Pancreas (tissue), 10 donors: ENCODE measurements around the gene NR5A2. TPM values are rescaled to one million over a fixed set of nuclear protein-coding genes. Genes with fewer than 3 reads are reported as not detected.

Source experiments
- ATAC-seq, 4 donors: fragments of 200-7000 bp; cut with Tn5 transposase; one replicate each; pipeline versions ENCODE4 v1.8.0 to v1.9.1; 2020; ENCODE audit warnings: mild to moderate bottlenecking in 4 of 4, moderate library complexity in 4 of 4
- DNase-seq, 6 donors: peaks; one replicate each; pipeline ENCODE4 v3.0.0-alpha.2; 2020
- FAIRE-seq: peaks from 2 replicates; lab custom pipeline; 2012; peaks lifted over from hg19 to GRCh38; lab: Jason Lieb, UNC
- H3K27ac ChIP-seq, 4 donors: fragments of 200-600 bp; sonication (generic); 1 replicate in 3 of 4; 2 replicates in 1 of 4; pipeline versions ENCODE4 v1.5.0 to v1.8.0; 2020
- H3K27me3 ChIP-seq, 4 donors: fragments of 200-600 bp; one replicate each; pipeline ENCODE4 v1.8.0; 2021
- H3K36me3 ChIP-seq, 3 donors: fragments of 200-600 bp; sonication (generic) in 1 of 3; one replicate each; pipeline versions ENCODE4 v1.5.0 to v1.8.0; 2020 to 2021
- H3K4me1 ChIP-seq, 3 donors: fragments of 200-600 bp; one replicate each; pipeline ENCODE4 v1.8.0; 2021
- H3K4me3 ChIP-seq, 4 donors: fragments of 200-600 bp; sonication (generic) in 2 of 4; one replicate each; pipeline versions ENCODE4 v1.5.0 to v1.8.0; 2020 to 2021
- H3K9me3 ChIP-seq, 4 donors: fragments of 200-600 bp; one replicate each; pipeline ENCODE4 v1.8.0; 2021
- CTCF ChIP-seq, 4 donors: fragments of 200-600 bp; sonication (generic) in 3 of 4; IDR thresholded peaks; one replicate each; pipeline versions ENCODE4 v1.5.0 to v1.8.0; 2021; ENCODE audit warnings: antibody characterized with exemption in 4 of 4
- whole genome bisulfite sequencing, 2 donors: extraction: QIAGEN DNeasy Blood & Tissue Kit; methylation state at CpG; one replicate each; pipeline ENCODE4 v1.1.7; 2013; 5-methylcytosine and 5-hydroxymethylcytosine counted together
- intact Hi-C, 3 donors: fragments of 100-400 bp; cut with DNase I; formaldehyde crosslinking; loops; one replicate each; pipeline versions ENCODE4 v1.11.1 to v1.14.2; 2022
- polyA plus RNA-seq, 2 donors: library from polyadenylated mRNA; stranded (reverse); fragments of 200-250 nt; gene quantifications; one replicate each; pipeline ENCODE4 v1.2.3, GENCODE V29; 2013
- total RNA-seq, 6 donors: library from RNA; stranded (reverse); fragmentation: NEBNext Ultra II Directional in 4 of 6; extraction: Animal tissue kit (Norgen Biotek cat#: 25700) in 4 of 6; gene quantifications; one replicate each; pipeline versions ENCODE4 v1.2.1 to v1.2.4, GENCODE V29; 2021 to 2023
- donor health status: healthy with polysubstance abuse.
- donor health status: DM: no; HTN: no; CAD: no; lungs with moderate emphysema.
- donor health status: DM: no; HTN: no; CAD: no.
- donor health status: control.
- donor health status: control.
- donor health status: Bipolar disorder and iron deficiency.
- donor health status: DM: yes; HTN: yes; CAD: no.
- donor health status: DM: no; HTN: no; CAD: no.
- donor health status: DM: no; HTN: no; CAD: no.
- donor health status: DM: yes; HTN: yes; CAD: no.

Gene NR5A2
- total and polyA plus RNA-seq, 8 donors, result 28.3 to 114 (median 82.5) TPM

GRCh38 chr1:200038981-200039848, 11.7 kb downstream of the NR5A2 start:
- Histone ChIP-seq H3K9me3 (no peaks in the 10 kb centered on the region), H3K36me3 (no peaks in the 10 kb centered on the region), H3K4me3 (peak overlapping the region; percentile 47 to 72 (median 56)), H3K4me1 (no peaks in the 10 kb centered on the region), H3K27ac (peak overlapping the region; percentile 81 to 99 (median 90)), H3K27me3 (no peaks in the 10 kb centered on the region)
- DNase-seq (peak; percentile 50 to 89 (median 76)), ATAC-seq (peak in 2 of 4 donors; percentile 10 to 33), FAIRE-seq (no peak)
- TF ChIP-seq CTCF (IDR thresholded peaks at IDR 0.05), result no peak
- 0% methylated on average over 58 to 79 of the region's 79 CpGs for WGBS, 2 donors
- intact Hi-C loops, result no loop called here

GRCh38 chr1:200039849-200040474, 12.5 kb downstream of the NR5A2 start:
- Histone ChIP-seq H3K4me3 (peak overlapping the region; percentile 47 to 72 (median 56)), H3K4me1 (no peaks in the 10 kb centered on the region), H3K27me3 (no peaks in the 10 kb centered on the region), H3K36me3 (no peaks in the 10 kb centered on the region), H3K9me3 (no peaks in the 10 kb centered on the region), H3K27ac (peak overlapping the region; percentile 81 to 99 (median 90))
- TF ChIP-seq CTCF (IDR thresholded peaks at IDR 0.05), result no peak
- ATAC-seq (no peak), FAIRE-seq (no peak), DNase-seq (no peak)
- intact Hi-C loops, result loop anchor here in 1 of 3 donors (10.0 kb wide), 1 partner anchor 355 kb away; no protein-coding TSS in a partner anchor
- WGBS, 2 donors, result 1% methylated on average over 25 to 26 of the region's 26 CpGs

GRCh38 chr1:200040481-200041138, 13.1 kb downstream of the NR5A2 start:
- H3K4me1 ChIP-seq, result peaks cover 0 to under 1% (median 0%) of the 10 kb centered on the region in 3 donors
- H3K4me3 ChIP-seq, result peak overlapping the region; percentile 47 to 72 (median 56)
- 1% methylated on average over 33 to 35 of the region's 35 CpGs for WGBS, 2 donors
- H3K27ac ChIP-seq, result peak overlapping the region; percentile 81 to 99 (median 90)
- TF ChIP-seq CTCF (IDR thresholded peaks at IDR 0.05), result no peak
- DNase-seq, result peak; percentile 38 to 84 (median 66)
- FAIRE-seq, result no peak
- ATAC-seq, result peak; percentile 6 to 40 (median 12)
- peaks cover 0 to 3% (median 0%) of the 10 kb centered on the region in 3 donors for H3K36me3 ChIP-seq
- H3K27me3 ChIP-seq, result no peaks in the 10 kb centered on the region
- intact Hi-C loops, result loop anchor here in 1 of 3 donors (10.0 kb wide), 1 partner anchor 356 kb away; no protein-coding TSS in a partner anchor
- no peaks in the 10 kb centered on the region for H3K9me3 ChIP-seq

- ATAC-seq (peak; percentile 0 to 5 (median 2)), DNase-seq (peak in 4 of 6 donors; percentile 33 to 68 (median 52))
These were observed 14.0 kb downstream of the NR5A2 start for GRCh38 chr1:200041337-200042118.

More at GRCh38 chr1:200041337-200042118, 14.0 kb downstream of the NR5A2 start:
- TF ChIP-seq CTCF (IDR thresholded peaks at IDR 0.05), result no peak
- FAIRE-seq, result no peak
- Histone ChIP-seq H3K4me1 (peaks cover 0 to 10% (median 4%) of the 10 kb centered on the region in 3 donors), H3K27me3 (no peaks in the 10 kb centered on the region), H3K36me3 (peaks cover 0 to 10% (median 0%) of the 10 kb centered on the region in 3 donors), H3K9me3 (no peaks in the 10 kb centered on the region), H3K27ac (peak overlapping the region; percentile 81 to 99 (median 90)), H3K4me3 (peak overlapping the region; percentile 47 to 72 (median 56))
- 4 to 5% methylated on average over 35 of the region's 35 CpGs for WGBS, 2 donors
- intact Hi-C loops, result loop anchor here in 1 of 3 donors (10.0 kb wide), 1 partner anchor 357 kb away; no protein-coding TSS in a partner anchor
